Mammary epithelial cell (primary cell): ENCODE data around the gene BHLHE40.

Experiments
- EZH2 ChIP-seq: IDR thresholded peaks from 2 replicates; pipeline ENCODE4 v1.6.1; 2012; ENCODE audit warnings: low read length, inconsistent platforms, borderline replicate concordance
- TF ChIP-seq, protein P1 (sequence below), 2 donors: IDR thresholded peaks in 1 of 2; conservative IDR thresholded peaks in 1 of 2; 2 replicates each; pipeline ENCODE4 v1.5.1; 2011 to 2012; ENCODE audit warnings: inconsistent platforms in 2 of 2, low read length in 2 of 2, mild to moderate bottlenecking in 2 of 2, control low read depth in 1 of 2, low read depth in 1 of 2; ENCODE audit not compliant: insufficient read depth in 1 of 2; ENCODE audit errors: extremely low read depth in 1 of 2

DNA sequence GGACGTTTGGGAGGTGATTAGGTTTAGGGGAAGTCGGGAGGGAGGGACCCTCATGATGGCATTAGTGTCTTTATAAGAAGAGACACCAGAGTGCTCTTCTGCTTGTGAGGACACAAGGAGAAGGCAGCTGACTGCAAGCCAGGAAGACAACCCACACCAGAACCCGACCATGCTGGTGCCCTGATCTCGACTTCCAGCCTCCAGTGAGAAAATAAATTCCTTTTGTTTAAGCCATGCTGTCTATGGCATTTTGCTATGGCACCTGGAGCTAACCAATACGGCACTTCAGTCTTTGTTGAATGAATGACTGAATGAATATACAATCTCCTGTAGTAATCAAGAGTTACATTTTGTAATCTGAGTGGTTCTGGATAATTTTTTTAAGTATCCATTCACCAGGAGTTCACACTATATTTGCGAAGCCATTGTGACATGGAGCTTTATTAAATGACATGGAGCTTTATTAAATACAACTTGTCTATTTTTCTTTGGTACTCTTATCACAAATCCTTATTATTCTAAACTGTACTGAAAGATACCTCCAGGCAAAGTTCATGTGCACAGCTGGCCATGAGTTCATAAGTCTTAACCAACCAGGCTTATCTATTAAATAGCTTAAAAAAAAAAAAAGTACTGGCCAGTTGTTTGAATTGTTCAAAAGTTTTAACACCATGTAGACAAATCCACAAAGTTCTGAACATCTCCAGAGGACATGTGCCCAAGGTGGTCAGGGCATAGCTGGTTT is 24.8 kb upstream of the BHLHE40 start:
- TF ChIP-seq, protein P1, sequence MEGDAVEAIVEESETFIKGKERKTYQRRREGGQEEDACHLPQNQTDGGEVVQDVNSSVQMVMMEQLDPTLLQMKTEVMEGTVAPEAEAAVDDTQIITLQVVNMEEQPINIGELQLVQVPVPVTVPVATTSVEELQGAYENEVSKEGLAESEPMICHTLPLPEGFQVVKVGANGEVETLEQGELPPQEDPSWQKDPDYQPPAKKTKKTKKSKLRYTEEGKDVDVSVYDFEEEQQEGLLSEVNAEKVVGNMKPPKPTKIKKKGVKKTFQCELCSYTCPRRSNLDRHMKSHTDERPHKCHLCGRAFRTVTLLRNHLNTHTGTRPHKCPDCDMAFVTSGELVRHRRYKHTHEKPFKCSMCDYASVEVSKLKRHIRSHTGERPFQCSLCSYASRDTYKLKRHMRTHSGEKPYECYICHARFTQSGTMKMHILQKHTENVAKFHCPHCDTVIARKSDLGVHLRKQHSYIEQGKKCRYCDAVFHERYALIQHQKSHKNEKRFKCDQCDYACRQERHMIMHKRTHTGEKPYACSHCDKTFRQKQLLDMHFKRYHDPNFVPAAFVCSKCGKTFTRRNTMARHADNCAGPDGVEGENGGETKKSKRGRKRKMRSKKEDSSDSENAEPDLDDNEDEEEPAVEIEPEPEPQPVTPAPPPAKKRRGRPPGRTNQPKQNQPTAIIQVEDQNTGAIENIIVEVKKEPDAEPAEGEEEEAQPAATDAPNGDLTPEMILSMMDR (conservative IDR thresholded peaks at IDR 0.05 in 1 of 2, IDR thresholded peaks at IDR 0.05 in 1 of 2; ENCODE audit: extremely low read depth in 1 of 2, insufficient read depth in 1 of 2, low read depth in 1 of 2, low read length in 2 of 2), result no peak
- TF ChIP-seq EZH2, result no peak
